BJ (cell line): ENCODE data around the gene RRAS. TPM values are rescaled to one million over a fixed set of nuclear protein-coding genes. Genes with fewer than 3 reads are reported as not detected.

Experiments
- CTCF ChIA-PET: fragments of 350-600 bp; formaldehyde crosslinking; extraction: SDS; loops from one replicate; lab custom pipeline; 2021; ENCODE audit warnings: antibody characterized with exemption, inconsistent platforms; lab: Yijun Ruan, JAX
- POLR2A ChIA-PET: fragments of 300-600 bp; sonication (Branson Sonifier 250); formaldehyde crosslinking; extraction: SDS; loops from one replicate; lab custom pipeline; 2021; ENCODE audit warnings: antibody characterized with exemption; lab: Charles Lee
- DNase-seq: peaks from one replicate; pipeline ENCODE4 v3.0.0-alpha.2; 2011; ENCODE audit warnings: low read depth
- H3K27me3 ChIP-seq: 2 replicates; pipeline ENCODE4 v1.6.0; 2011; ENCODE audit warnings: low read length; ENCODE audit not compliant: control insufficient read depth, insufficient read depth
- H3K36me3 ChIP-seq: 2 replicates; pipeline ENCODE4 v1.5.1; 2011; ENCODE audit warnings: low read length; ENCODE audit not compliant: control insufficient read depth, insufficient read depth
- H3K4me3 ChIP-seq: 2 replicates; pipeline ENCODE4 v1.5.1; 2011; ENCODE audit warnings: low read depth, mild to moderate bottlenecking, control low read depth, low read length
- CTCF ChIP-seq: IDR thresholded peaks from 2 replicates; pipeline ENCODE4 v1.5.1; 2011; ENCODE audit warnings: low read depth, mild to moderate bottlenecking, control low read depth, inconsistent platforms, low read length, moderate library complexity; ENCODE audit not compliant: insufficient read depth
- polyA plus RNA-seq: library from polyadenylated mRNA; depleted of rRNA; stranded (reverse); fragments of >200 nt; gene quantifications from 2 replicates; pipeline ENCODE4 v1.2.3, GENCODE V29; 2011; rRNA removed
- small RNA-seq: library from RNA; depleted of rRNA; stranded (forward); fragments of <200 nt; gene quantifications from one replicate; pipeline ENCODE3, GENCODE V24; 2012; ENCODE audit warnings: low replicate concordance, low read depth; ENCODE audit not compliant: insufficient read length

Gene RRAS
- polyA plus RNA-seq, 1 experiment: 186 TPM

- ChIA-PET CTCF (no interaction called here), POLR2A (interaction anchor here (0.6 kb wide), 1 partner anchor 85 kb away, joined by 4 read pairs; no protein-coding TSS in a partner anchor)
- H3K4me3 ChIP-seq: no peak overlapping the region
- H3K36me3 ChIP-seq: peaks cover 2% of the 10 kb centered on the region
- H3K27me3 ChIP-seq: no peaks in the 10 kb centered on the region
- DNase-seq: no peak
- no peak for TF ChIP-seq CTCF
Observed at GRCh38 chr19:49589502-49589905, 50.4 kb downstream of the RRAS start.

GRCh38 chr19:49588365-49589122 is 51.4 kb downstream of the RRAS start:
- DNase-seq: no peak
- ChIA-PET CTCF (interaction anchor here (1.6 kb wide), 1 partner anchor 18 kb away, joined by 4 read pairs; no protein-coding TSS in a partner anchor), POLR2A (no interaction called here)
- Histone ChIP-seq H3K36me3 (no peaks in the 10 kb centered on the region), H3K27me3 (no peaks in the 10 kb centered on the region), H3K4me3 (no peak overlapping the region)
- TF ChIP-seq CTCF: no peak

GRCh38 chr19:49587227-49587626 is 52.7 kb downstream of the RRAS start:
- no peak overlapping the region for H3K4me3 ChIP-seq
- H3K27me3 ChIP-seq: no peaks in the 10 kb centered on the region
- CTCF ChIA-PET: interaction anchor here (0.7 to 1.6 kb wide), 2 partner anchors 17 to 19 kb away, joined by 4 read pairs; no protein-coding TSS in a partner anchor
- POLR2A ChIA-PET: interaction anchor here (0.6 kb wide), 1 partner anchor 84 kb away, joined by 7 read pairs; no protein-coding TSS in a partner anchor
- TF ChIP-seq CTCF: no peak
- DNase-seq: no peak
- no peaks in the 10 kb centered on the region for H3K36me3 ChIP-seq

Small RNA genes lying within 50 kb of the gene (small RNA-seq; reads per million reads assigned to genes)
- not detected for gene MIR5088

Other genes with a start within 250 kb of the RRAS start
- gene PTH2, start 216.7 kb downstream of the RRAS start, polyA plus RNA-seq: not detected in 2 replicates
- gene GFY, start 214.8 kb downstream of the RRAS start, polyA plus RNA-seq: not detected in 2 replicates
- 0.09 and 0.10 TPM in 2 replicates for gene SLC17A7, start 198.6 kb downstream of the RRAS start, polyA plus RNA-seq
- 69.5 and 75.8 TPM in 2 replicates for gene PIH1D1, start 188.3 kb downstream of the RRAS start, polyA plus RNA-seq
- 5.9 and 15.0 TPM in 2 replicates for gene ALDH16A1, start 186.9 kb downstream of the RRAS start, polyA plus RNA-seq
- 4.9 and 7.7 TPM in 2 replicates for gene FLT3LG, start 165.9 kb downstream of the RRAS start, polyA plus RNA-seq
- gene RPL13A, start 152.5 kb downstream of the RRAS start, polyA plus RNA-seq: 2,322 and 6,136 TPM in 2 replicates
- 2,226 and 2,533 TPM in 2 replicates for gene RPS11, start 143.7 kb downstream of the RRAS start, polyA plus RNA-seq
- gene FCGRT, start 127.5 kb downstream of the RRAS start, polyA plus RNA-seq: 77.3 and 98.8 TPM in 2 replicates
- gene RCN3, start 112.1 kb downstream of the RRAS start, polyA plus RNA-seq: 52.4 and 68.9 TPM in 2 replicates
- gene NOSIP, start 59.6 kb downstream of the RRAS start, polyA plus RNA-seq: 59.2 and 87.6 TPM in 2 replicates
- 0.12 and 0.13 TPM in 2 replicates for gene PRRG2, start 58.8 kb downstream of the RRAS start, polyA plus RNA-seq
- 0.42 and 0.43 TPM in 2 replicates for gene PRR12, start 49.0 kb downstream of the RRAS start, polyA plus RNA-seq
- 2.8 and 3.4 TPM in 2 replicates for gene SCAF1, start 2.1 kb upstream of the RRAS start, polyA plus RNA-seq
- gene IRF3, start 25.7 kb upstream of the RRAS start, polyA plus RNA-seq: 47.5 and 68.5 TPM in 2 replicates
- 14.2 and 21.5 TPM in 2 replicates for gene BCL2L12, start 25.8 kb upstream of the RRAS start, polyA plus RNA-seq
- gene PRMT1, start 37.1 kb upstream of the RRAS start, polyA plus RNA-seq: 269 and 372 TPM in 2 replicates
- gene ADM5, start 49.5 kb upstream of the RRAS start, polyA plus RNA-seq: 0.39 TPM in 2 replicates
- 26.0 and 45.9 TPM in 2 replicates for gene CPT1C, start 51.0 kb upstream of the RRAS start, polyA plus RNA-seq
- gene TSKS, start 123.2 kb upstream of the RRAS start, polyA plus RNA-seq: 0.11 and 0.15 TPM in 2 replicates
- gene AP2A1, start 126.9 kb upstream of the RRAS start, polyA plus RNA-seq: 82.1 and 153 TPM in 2 replicates
- gene FUZ, start 173.1 kb upstream of the RRAS start, polyA plus RNA-seq: 8.3 and 14.3 TPM in 2 replicates
- gene MED25, start 178.1 kb upstream of the RRAS start, polyA plus RNA-seq: 12.3 and 27.7 TPM in 2 replicates
- gene PTOV1, start 211.0 kb upstream of the RRAS start, polyA plus RNA-seq: 30.7 and 67.6 TPM in 2 replicates
- gene PNKP, start 227.4 kb upstream of the RRAS start, polyA plus RNA-seq: 14.6 and 28.9 TPM in 2 replicates
- 40.5 and 42.0 TPM in 2 replicates for gene AKT1S1, start 237.2 kb upstream of the RRAS start, polyA plus RNA-seq
- gene TBC1D17, start 237.6 kb upstream of the RRAS start, polyA plus RNA-seq: 17.6 and 26.7 TPM in 2 replicates